IMR-90 (cell line): ENCODE results near the gene CCDC184. TPM values are rescaled to one million over a fixed set of nuclear protein-coding genes. Genes with fewer than 3 reads are reported as not detected.

Source experiments
- ATAC-seq: fragments of 200-7000 bp; cut with Tn5 transposase; 2 replicates; pipeline ENCODE4 v1.9.1; 2020; ENCODE audit warnings: low read depth, mild to moderate bottlenecking, moderate library complexity
- BruUV-seq: library from RNA; stranded (reverse); fragments of 400-500 nt; replicated peaks from 2 replicates; lab custom pipeline; 2021; lab: Mats Ljungman, UMichigan
- CTCF ChIA-PET: fragments of 300-600 bp; formaldehyde crosslinking; extraction: SDS; loops from one replicate; lab custom pipeline; 2021; ENCODE audit warnings: antibody characterized with exemption; lab: Yijun Ruan, JAX
- POLR2A ChIA-PET: fragments of 300-600 bp; sonication (Branson Sonifier 250); formaldehyde crosslinking; loops from one replicate; lab custom pipeline; 2022; ENCODE audit warnings: antibody characterized with exemption; ENCODE audit not compliant: unreplicated experiment; lab: Charles Lee
- DNase-seq: peaks from one replicate; pipeline ENCODE4 v3.0.0; 2013
- H2AFZ ChIP-seq: replicated peaks from 2 replicates; pipeline ENCODE3; 2013; ENCODE audit warnings: low read length, mild to moderate bottlenecking; ENCODE audit not compliant: poor library complexity
- H2AK5ac ChIP-seq: 2 replicates; pipeline ENCODE4 v1.6.1; 2013; ENCODE audit warnings: low read depth, low read length, inconsistent platforms
- H2AK9ac ChIP-seq: replicated peaks from 2 replicates; pipeline ENCODE3; 2013; ENCODE audit warnings: mild to moderate bottlenecking, low read depth, low read length, moderate library complexity; ENCODE audit not compliant: poor library complexity
- H2BK120ac ChIP-seq: 2 replicates; pipeline ENCODE4 v1.6.1; 2013; ENCODE audit warnings: low read depth, low read length, inconsistent platforms
- H2BK15ac ChIP-seq: 3 replicates; pipeline ENCODE4 v1.6.1; 2013; ENCODE audit warnings: low read depth, low read length, inconsistent platforms
- H2BK20ac ChIP-seq: 2 replicates; pipeline ENCODE4 v1.6.1; 2013; ENCODE audit warnings: low read depth, mild to moderate bottlenecking, inconsistent platforms, low read length, moderate library complexity
- H2BK5ac ChIP-seq: 2 replicates; pipeline ENCODE4 v1.6.1; 2013; ENCODE audit warnings: mild to moderate bottlenecking, low read depth, low read length, inconsistent platforms; ENCODE audit not compliant: poor library complexity, severe bottlenecking
- H3K14ac ChIP-seq: replicated peaks from 2 replicates; pipeline ENCODE4 v1.6.1; 2013; ENCODE audit warnings: low read depth, low read length, inconsistent platforms
- H3K18ac ChIP-seq: 2 replicates; pipeline ENCODE4 v1.6.1; 2013; ENCODE audit warnings: low read depth, low read length, control low read depth
- H3K23ac ChIP-seq: 2 replicates; pipeline ENCODE4 v1.6.1; 2013; ENCODE audit warnings: low read depth, low read length, inconsistent platforms
- H3K27ac ChIP-seq: 2 replicates; pipeline ENCODE4 v1.5.1; 2013; ENCODE audit warnings: mild to moderate bottlenecking, control low read depth, low read length; ENCODE audit not compliant: insufficient read depth
- H3K27me3 ChIP-seq: 2 replicates; pipeline ENCODE4 v1.6.1; 2013; ENCODE audit warnings: low read length; ENCODE audit not compliant: control insufficient read depth, insufficient read depth
- H3K36me3 ChIP-seq: 2 replicates; pipeline ENCODE4 v1.6.1; 2013; ENCODE audit warnings: low read length, mixed read lengths; ENCODE audit not compliant: control insufficient read depth, insufficient read depth
- H3K4ac ChIP-seq: 2 replicates; pipeline ENCODE4 v1.6.1; 2013; ENCODE audit warnings: low read depth, low read length, inconsistent platforms
- H3K4me1 ChIP-seq: 2 replicates; pipeline ENCODE4 v1.6.1; 2013; ENCODE audit warnings: low read length, mixed read lengths; ENCODE audit not compliant: control insufficient read depth, insufficient read depth
- H3K4me2 ChIP-seq: 2 replicates; pipeline ENCODE4 v1.6.1; 2013; ENCODE audit warnings: low read depth, mild to moderate bottlenecking, control low read depth, low read length, moderate library complexity
- H3K4me3 ChIP-seq: 2 replicates; pipeline ENCODE4 v1.5.1; 2013; ENCODE audit warnings: low read depth, mild to moderate bottlenecking, control low read depth, low read length, moderate library complexity; ENCODE audit not compliant: insufficient read depth
- H3K56ac ChIP-seq: 2 replicates; pipeline ENCODE4 v1.6.1; 2013; ENCODE audit warnings: low read length, inconsistent platforms; ENCODE audit not compliant: insufficient read depth; ENCODE audit errors: extremely low read depth
- H3K79me1 ChIP-seq, 2 experiments: 2 replicates each; pipeline ENCODE4 v1.6.1; 2013; ENCODE audit warnings: low read length in 2 of 2, inconsistent platforms in 1 of 2, low read depth in 1 of 2
- H3K9ac ChIP-seq: 2 replicates; pipeline ENCODE4 v1.6.1; 2013; ENCODE audit warnings: low read depth, low read length, control low read depth
- H3K9me1 ChIP-seq: 2 replicates; pipeline ENCODE4 v1.6.1; 2013; ENCODE audit warnings: low read length, inconsistent platforms; ENCODE audit not compliant: insufficient read depth
- H3K9me3 ChIP-seq: 2 replicates; pipeline ENCODE4 v1.6.1; 2013; ENCODE audit warnings: low read length; ENCODE audit not compliant: control insufficient read depth, insufficient read depth
- H4K20me1 ChIP-seq: 2 replicates; pipeline ENCODE4 v1.6.1; 2013; ENCODE audit warnings: low read length, inconsistent platforms; ENCODE audit not compliant: insufficient read depth
- H4K5ac ChIP-seq: 2 replicates; pipeline ENCODE4 v1.6.1; 2013; ENCODE audit warnings: mild to moderate bottlenecking, low read depth, low read length, control low read depth
- H4K8ac ChIP-seq, 2 experiments: 2 replicates each; pipeline ENCODE4 v1.6.1; 2013; ENCODE audit warnings: low read depth in 2 of 2, low read length in 2 of 2, control low read depth in 1 of 2, inconsistent platforms in 1 of 2
- H4K91ac ChIP-seq: 2 replicates; pipeline ENCODE4 v1.6.1; 2013; ENCODE audit warnings: low read depth, low read length, inconsistent platforms; ENCODE audit not compliant: insufficient read depth
- CHD1 ChIP-seq: IDR thresholded peaks from 2 replicates; pipeline ENCODE4 v1.6.1; 2012; ENCODE audit warnings: low read depth, low read length, improper control_type of control experiment
- MAFK ChIP-seq: IDR thresholded peaks from 2 replicates; pipeline ENCODE4 v1.6.1; 2012; ENCODE audit warnings: low read depth, low read length, improper control_type of control experiment
- MAZ ChIP-seq: IDR thresholded peaks from 2 replicates; pipeline ENCODE4 v1.6.1; 2012; ENCODE audit warnings: low read depth, mild to moderate bottlenecking, low read length, improper control_type of control experiment, moderate library complexity, borderline replicate concordance
- MXI1 ChIP-seq: IDR thresholded peaks from 2 replicates; pipeline ENCODE4 v1.6.1; 2012; ENCODE audit warnings: low read depth, mild to moderate bottlenecking, low read length, moderate library complexity, borderline replicate concordance
- RAD21 ChIP-seq: IDR thresholded peaks from 2 replicates; pipeline ENCODE4 v1.6.1; 2012; ENCODE audit warnings: low read length, improper control_type of control experiment
- RCOR1 ChIP-seq: IDR thresholded peaks from 2 replicates; pipeline ENCODE4 v1.6.1; 2012; ENCODE audit warnings: mild to moderate bottlenecking, low read length, improper control_type of control experiment; ENCODE audit not compliant: insufficient replicate concordance
- WGBS, 2 experiments: methylation state at CpG; one replicate each; pipeline versions ENCODE4 v1.1.5 to v1.1.7; 2013; ENCODE audit warnings: missing lambda C conversion rate in 2 of 2; ENCODE audit not compliant: insufficient read length in 1 of 2; ENCODE audit errors: extremely low coverage in 2 of 2; 5-methylcytosine and 5-hydroxymethylcytosine counted together
- dilution Hi-C: fragments of 300-500 bp; cut with HindIII; formaldehyde crosslinking; loops from one replicate; pipeline ENCODE4 v1.14.3; 2018; ENCODE audit warnings: low sequenced_read_pairs; ENCODE audit not compliant: unreplicated experiment
- in situ Hi-C: fragments of 300-500 bp; cut with MboI; formaldehyde crosslinking; loops from 3 replicates; pipeline ENCODE4 v1.14.3; 2019; ENCODE audit warnings: low sequenced_read_pairs, inconsistent platforms, mixed read lengths
- intact Hi-C: fragments of 100-400 bp; cut with micrococcal nuclease; formaldehyde crosslinking; loops from 2 replicates; pipeline ENCODE4 v1.10.0; 2022
- polyA plus RNA-seq, 3 experiments: library from polyadenylated mRNA; depleted of rRNA; stranded (reverse); fragments of >200 nt; gene quantifications; 2 replicates each; pipeline ENCODE4 v1.2.3, GENCODE V29; 2012; ENCODE audit warnings: low replicate concordance in 1 of 3
- total RNA-seq: library from RNA; depleted of rRNA; stranded (reverse); fragments of >200 nt; gene quantifications from 2 replicates; pipeline ENCODE4 v1.2.3, GENCODE V29; 2012
- TF ChIP-seq, protein P1 (sequence below): fragments of 150-350 bp; IDR thresholded peaks from 2 replicates; pipeline ENCODE4 v1.6.1; 2017; ENCODE audit warnings: mild to moderate bottlenecking, antibody characterized with exemption, low read length, low read depth

Gene CCDC184
- total and polyA plus RNA-seq, 2 of the 4 experiments (the other 2 are of a cell fraction) = 0.18 to 0.22 TPM

DNA sequence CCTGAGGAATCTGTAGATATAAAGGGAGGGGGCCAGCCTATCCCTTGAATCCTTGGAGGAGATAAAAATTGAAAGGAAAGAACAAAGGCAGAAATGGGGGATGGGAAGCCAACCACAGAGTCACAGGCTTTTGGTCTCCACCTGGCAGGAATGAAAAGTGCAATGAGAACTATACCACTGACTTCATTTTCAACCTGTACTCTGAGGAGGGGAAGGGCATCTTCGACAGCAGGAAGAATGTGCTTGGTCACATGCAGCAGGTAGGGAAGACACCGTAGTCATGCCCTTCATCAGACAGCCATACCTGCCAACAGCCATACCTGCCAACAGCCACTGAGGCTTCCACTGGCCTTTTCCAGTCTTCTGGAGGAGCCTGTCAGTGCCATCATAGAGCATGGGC, 39.5 kb upstream of the CCDC184 start:
- no peak overlapping the region for H4K8ac ChIP-seq
- H4K5ac ChIP-seq = no peak overlapping the region
- H3K4me2 ChIP-seq = no peak overlapping the region
- H3K14ac ChIP-seq = no peak overlapping the region
- no peak overlapping the region for H4K91ac ChIP-seq
- no peak overlapping the region for H3K9ac ChIP-seq
- H3K23ac ChIP-seq = no peak overlapping the region
- H2BK5ac ChIP-seq = no peak overlapping the region
- no peak overlapping the region for H2BK120ac ChIP-seq
- intact Hi-C loops (no loop called here), dilution Hi-C loops (no loop called here), in situ Hi-C loops (loop anchor here (10.0 kb wide), 1 partner anchor 419 kb away; the partner anchor contains the start of gene ENDOU)
- peaks cover 48% of the 10 kb centered on the region for H3K36me3 ChIP-seq
- H2AFZ ChIP-seq = no peak overlapping the region
- H3K56ac ChIP-seq = no peak overlapping the region
- WGBS, 2 experiments = no CpG with 5 or more reads among the region's 2 CpGs
- DNase-seq (no peak), ATAC-seq (no peak)
- no peak overlapping the region for H2BK15ac ChIP-seq
- no TSS peak for BruUV-seq
- CTCF ChIA-PET = no interaction called here
- no peaks in the 10 kb centered on the region for H3K9me3 ChIP-seq
- H3K4me3 ChIP-seq = no peak overlapping the region
- H3K79me1 ChIP-seq = no peaks in the 10 kb centered on the region
- H3K9me1 ChIP-seq = no peaks in the 10 kb centered on the region; the same call in 1 of the 2 replicates
- H3K4me1 ChIP-seq = no peaks in the 10 kb centered on the region; the same call in 1 of the 2 replicates
- H2BK20ac ChIP-seq = no peak overlapping the region
- H4K20me1 ChIP-seq = no peaks in the 10 kb centered on the region
- TF ChIP-seq RAD21 = no peak
- TF ChIP-seq MAZ = no peak
- TF ChIP-seq, protein P1, sequence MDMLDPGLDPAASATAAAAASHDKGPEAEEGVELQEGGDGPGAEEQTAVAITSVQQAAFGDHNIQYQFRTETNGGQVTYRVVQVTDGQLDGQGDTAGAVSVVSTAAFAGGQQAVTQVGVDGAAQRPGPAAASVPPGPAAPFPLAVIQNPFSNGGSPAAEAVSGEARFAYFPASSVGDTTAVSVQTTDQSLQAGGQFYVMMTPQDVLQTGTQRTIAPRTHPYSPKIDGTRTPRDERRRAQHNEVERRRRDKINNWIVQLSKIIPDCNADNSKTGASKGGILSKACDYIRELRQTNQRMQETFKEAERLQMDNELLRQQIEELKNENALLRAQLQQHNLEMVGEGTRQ = no peak
- no peak for TF ChIP-seq CHD1
- no peak for TF ChIP-seq RCOR1
- no peak for TF ChIP-seq MXI1
- no peak for TF ChIP-seq MAFK
- no peak overlapping the region for H3K4ac ChIP-seq
- H3K18ac ChIP-seq = no peak overlapping the region
- H3K27ac ChIP-seq = no peak overlapping the region
- H2AK5ac ChIP-seq = no peak overlapping the region
- H2AK9ac ChIP-seq = no peak overlapping the region
- H3K27me3 ChIP-seq = no peaks in the 10 kb centered on the region
- POLR2A ChIA-PET = no interaction called here
